HG03565 (cell line): ENCODE data around the gene LRIG1.

Source experiments
- ATAC-seq: cut with Tn5 transposase; IDR thresholded peaks from one replicate; pipeline ENCODE4 v1.9.1; 2021; ENCODE audit warnings: mild to moderate bottlenecking, moderate library complexity; ENCODE audit not compliant: unreplicated experiment

LRIG1 gene

GRCh38 chr3:66444146-66444644, 56.6 kb downstream of the LRIG1 start:
- ATAC-seq = no peak

GRCh38 chr3:66443118-66443803, 57.6 kb downstream of the LRIG1 start:
- no peak for ATAC-seq

- ATAC-seq = no peak
Measured at GRCh38 chr3:66442254-66443117, 58.3 kb downstream of the LRIG1 start.

- no peak for ATAC-seq
Measured at GRCh38 chr3:66441692-66442091, 59.1 kb downstream of the LRIG1 start.

- ATAC-seq = no peak
Measured at GRCh38 chr3:66441129-66441528, 59.7 kb downstream of the LRIG1 start.

GRCh38 chr3:66439666-66440344, 61.0 kb downstream of the LRIG1 start:
- no peak for ATAC-seq

GRCh38 chr3:66438046-66438445, 62.8 kb downstream of the LRIG1 start:
- ATAC-seq = no peak

GRCh38 chr3:66437341-66437929, 63.4 kb downstream of the LRIG1 start:
- no peak for ATAC-seq

GRCh38 chr3:66435989-66436388, 64.8 kb downstream of the LRIG1 start:
- ATAC-seq = no peak

- no peak for ATAC-seq
Measured at GRCh38 chr3:66434726-66435125, 66.1 kb downstream of the LRIG1 start.

GRCh38 chr3:66433522-66433782, 67.4 kb downstream of the LRIG1 start:
- no peak for ATAC-seq

GRCh38 chr3:66432767-66433521, 67.9 kb downstream of the LRIG1 start:
- no peak for ATAC-seq

GRCh38 chr3:66432041-66432766, 68.6 kb downstream of the LRIG1 start:
- no peak for ATAC-seq

- ATAC-seq = no peak
Measured at GRCh38 chr3:66431494-66431893, 69.3 kb downstream of the LRIG1 start.

GRCh38 chr3:66430876-66431275, 69.9 kb downstream of the LRIG1 start:
- ATAC-seq = no peak

- no peak for ATAC-seq
Measured at GRCh38 chr3:66428733-66429132, 72.1 kb downstream of the LRIG1 start.

- ATAC-seq = no peak
Measured at GRCh38 chr3:66427951-66428474, 72.8 kb downstream of the LRIG1 start.

- no peak for ATAC-seq
Measured at GRCh38 chr3:66427352-66427751, 73.5 kb downstream of the LRIG1 start.

GRCh38 chr3:66426135-66426534, 74.7 kb downstream of the LRIG1 start:
- no peak for ATAC-seq
